Mesodermal cell (in vitro differentiated cells): ENCODE measurements around the gene FBXL16.

ENCODE experiments used
- H3K27ac ChIP-seq: 2 replicates; pipeline ENCODE4 v1.7.0; 2013; ENCODE audit warnings: mild to moderate bottlenecking, low read depth, low read length, moderate library complexity; ENCODE audit not compliant: severe bottlenecking
- H3K36me3 ChIP-seq: 2 replicates; pipeline ENCODE4 v1.7.1; 2013; ENCODE audit warnings: mild to moderate bottlenecking, low read length, moderate library complexity; ENCODE audit not compliant: control insufficient read depth, insufficient read depth
- H3K4me1 ChIP-seq: one replicate; pipeline ENCODE4 v1.7.1; 2013; ENCODE audit warnings: mild to moderate bottlenecking, low read length; ENCODE audit not compliant: insufficient read depth, control insufficient read depth, poor library complexity, severe bottlenecking
- H3K4me3 ChIP-seq: 2 replicates; pipeline ENCODE4 v1.7.0; 2013; ENCODE audit warnings: low read length, control low read depth, mild to moderate bottlenecking; ENCODE audit not compliant: insufficient read depth, poor library complexity, severe bottlenecking; ENCODE audit errors: extremely low read depth
- H3K9me3 ChIP-seq: 2 replicates; pipeline ENCODE4 v1.7.1; 2013; ENCODE audit warnings: mild to moderate bottlenecking, low read length, moderate library complexity; ENCODE audit not compliant: control insufficient read depth
- WGBS, 2 experiments: methylation state at CpG; one replicate each; pipeline ENCODE4 v1.1.5; 2013; ENCODE audit warnings: missing lambda C conversion rate in 2 of 2; ENCODE audit not compliant: insufficient coverage in 2 of 2; 5-methylcytosine and 5-hydroxymethylcytosine counted together

Gene FBXL16

DNA sequence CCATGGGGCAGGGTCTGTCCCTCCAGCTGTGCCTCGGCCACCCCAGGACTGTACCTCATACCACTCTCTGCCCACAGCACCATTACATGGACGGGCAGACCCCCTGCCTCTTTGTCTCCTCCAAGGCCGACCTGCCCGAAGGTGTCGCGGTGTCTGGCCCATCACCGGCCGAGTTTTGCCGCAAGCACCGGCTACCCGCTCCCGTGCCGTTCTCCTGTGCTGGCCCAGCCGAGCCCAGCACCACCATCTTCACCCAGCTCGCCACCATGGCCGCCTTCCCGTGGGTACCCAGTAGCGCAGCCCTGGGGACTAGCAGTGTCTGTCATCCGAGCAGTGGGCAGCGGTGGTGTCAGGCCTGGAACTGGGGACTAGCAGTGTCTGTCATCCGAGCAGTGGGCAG, 32.8 kb downstream of the FBXL16 start:
- peaks cover 49% of the 10 kb centered on the region for H3K36me3 ChIP-seq
- H3K4me1 ChIP-seq, result peaks cover 17% of the 10 kb centered on the region
- no peak overlapping the region for H3K27ac ChIP-seq
- H3K9me3 ChIP-seq, result no peaks in the 10 kb centered on the region
- WGBS, 2 experiments, result 98 to 100% methylated on average over 20 to 21 of the region's 21 CpGs
- H3K4me3 ChIP-seq, result no peak overlapping the region

DNA sequence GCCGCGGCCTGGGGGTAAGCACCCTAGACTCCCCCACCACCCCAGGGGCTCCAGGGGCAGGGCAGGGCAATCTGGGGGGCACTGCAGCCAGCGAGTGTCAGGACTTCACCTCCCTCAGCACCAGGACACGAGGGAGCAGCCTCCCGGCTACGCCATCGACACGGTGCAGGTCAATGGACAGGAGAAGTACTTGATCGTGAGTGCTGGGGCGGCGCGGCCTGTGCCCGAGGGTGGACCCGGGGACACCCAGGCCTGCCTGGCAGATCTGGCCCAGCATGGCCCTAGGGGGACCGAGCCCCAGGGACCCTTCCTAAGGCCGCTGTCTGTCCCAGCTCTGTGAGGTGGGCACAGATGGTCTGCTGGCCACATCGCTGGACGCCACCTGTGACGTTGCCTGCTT, 33.2 kb downstream of the FBXL16 start:
- Histone ChIP-seq H3K4me1 (peaks cover 17% of the 10 kb centered on the region), H3K4me3 (no peak overlapping the region), H3K9me3 (no peaks in the 10 kb centered on the region), H3K27ac (no peak overlapping the region), H3K36me3 (peaks cover 49% of the 10 kb centered on the region)
- 97 to 98% methylated on average over 17 to 19 of the region's 19 CpGs for WGBS, 2 experiments

DNA sequence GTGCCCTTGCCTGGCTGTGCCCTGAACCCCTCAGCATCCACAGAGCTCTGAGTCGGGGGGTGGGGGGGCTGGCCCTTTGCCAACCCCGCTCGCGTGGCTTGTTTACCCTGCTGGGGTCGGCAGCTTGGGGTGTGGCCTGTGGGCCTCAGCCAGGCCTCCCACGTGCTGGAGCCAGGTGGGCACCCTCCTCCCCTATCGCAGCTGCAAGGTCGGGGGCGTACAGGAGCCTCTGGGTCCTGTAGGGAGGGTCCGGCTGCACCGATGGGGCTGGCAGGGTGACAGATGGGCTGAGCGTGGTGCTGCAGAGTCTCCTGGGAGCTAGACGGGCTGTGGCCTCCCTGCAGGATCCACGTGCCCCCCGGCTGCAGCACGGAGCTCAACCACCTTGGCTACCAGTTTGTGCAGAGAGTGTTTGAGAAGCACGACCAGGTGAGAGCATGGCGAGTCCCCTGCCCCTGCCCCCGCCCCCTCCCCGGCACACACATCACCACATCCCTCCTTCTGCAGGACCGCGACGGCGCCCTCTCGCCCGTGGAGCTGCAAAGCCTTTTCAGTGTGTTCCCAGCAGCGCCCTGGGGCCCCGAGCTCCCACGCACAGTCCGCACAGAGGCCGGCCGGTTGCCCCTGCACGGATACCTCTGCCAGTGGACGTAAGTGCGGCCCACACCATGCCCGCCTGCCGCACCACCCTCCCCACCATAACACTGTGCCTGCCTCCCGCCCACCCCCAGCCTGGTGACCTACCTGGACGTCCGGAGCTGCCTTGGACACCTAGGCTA, 34.1 kb downstream of the FBXL16 start:
- Histone ChIP-seq H3K4me3 (no peak overlapping the region), H3K9me3 (no peaks in the 10 kb centered on the region), H3K36me3 (peaks cover 49% of the 10 kb centered on the region), H3K27ac (no peak overlapping the region), H3K4me1 (peaks cover 17% of the 10 kb centered on the region)
- WGBS, 2 experiments, result 93 to 99% methylated on average over 30 to 34 of the region's 40 CpGs

DNA sequence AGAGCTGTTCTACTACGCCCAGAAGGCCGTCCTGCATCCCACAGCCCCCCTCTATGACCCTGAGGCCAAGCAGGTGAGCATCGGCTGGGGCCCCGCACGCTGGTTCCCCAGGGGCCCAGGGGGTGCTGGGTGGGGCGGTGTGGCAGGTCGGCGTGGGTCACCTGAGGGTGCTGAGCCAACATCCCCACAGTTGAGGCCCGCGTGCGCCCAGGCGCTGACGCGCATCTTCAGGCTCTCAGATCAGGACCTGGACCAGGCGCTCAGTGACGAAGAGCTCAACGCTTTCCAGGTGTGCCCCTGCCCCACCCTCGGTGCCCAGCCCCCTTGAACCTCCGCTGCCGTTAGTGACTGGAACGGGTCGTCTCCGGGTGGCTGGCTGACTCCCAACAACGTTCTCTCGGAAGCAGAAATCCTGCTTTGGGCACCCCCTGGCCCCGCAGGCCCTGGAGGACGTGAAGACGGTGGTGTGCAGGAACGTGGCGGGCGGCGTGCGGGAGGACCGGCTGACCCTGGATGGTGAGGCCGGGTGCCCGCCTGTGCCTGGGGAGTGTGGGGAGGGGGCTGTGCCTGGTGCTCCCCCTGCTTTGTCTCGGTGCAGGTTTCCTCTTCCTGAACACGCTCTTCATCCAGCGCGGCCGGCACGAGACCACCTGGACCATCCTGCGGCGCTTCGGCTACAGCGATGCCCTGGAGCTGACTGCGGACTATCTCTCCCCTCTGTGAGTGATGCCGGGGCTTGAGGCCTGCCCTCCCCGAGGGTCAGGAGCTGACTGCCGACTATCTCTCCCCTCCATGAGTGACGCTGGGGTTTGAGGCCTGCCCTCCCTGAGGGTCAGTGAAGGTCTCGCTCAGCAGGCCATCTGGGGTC, 34.9 kb downstream of the FBXL16 start:
- WGBS, 2 experiments, result 97 to 98% methylated on average over 41 to 51 of the region's 52 CpGs
- H3K4me1 ChIP-seq, result peaks cover 17% of the 10 kb centered on the region
- H3K9me3 ChIP-seq, result no peaks in the 10 kb centered on the region
- no peak overlapping the region for H3K4me3 ChIP-seq
- no peak overlapping the region for H3K27ac ChIP-seq
- H3K36me3 ChIP-seq, result peaks cover 49% of the 10 kb centered on the region

- WGBS, 2 experiments, result 96 to 99% methylated on average over 11 to 12 of the region's 13 CpGs
- Histone ChIP-seq H3K4me1 (peaks cover 9% of the 10 kb centered on the region), H3K36me3 (peaks cover 49% of the 10 kb centered on the region), H3K9me3 (no peaks in the 10 kb centered on the region), H3K4me3 (no peak overlapping the region), H3K27ac (no peak overlapping the region)
Observed at GRCh38 chr16:669666-670065, 35.9 kb downstream of the FBXL16 start.

GRCh38 chr16:668519-669171, 37.0 kb downstream of the FBXL16 start:
- 16% methylated on average over 47 to 50 of the region's 50 CpGs for WGBS, 2 experiments
- H3K9me3 ChIP-seq, result no peaks in the 10 kb centered on the region
- H3K27ac ChIP-seq, result no peak overlapping the region

DNA sequence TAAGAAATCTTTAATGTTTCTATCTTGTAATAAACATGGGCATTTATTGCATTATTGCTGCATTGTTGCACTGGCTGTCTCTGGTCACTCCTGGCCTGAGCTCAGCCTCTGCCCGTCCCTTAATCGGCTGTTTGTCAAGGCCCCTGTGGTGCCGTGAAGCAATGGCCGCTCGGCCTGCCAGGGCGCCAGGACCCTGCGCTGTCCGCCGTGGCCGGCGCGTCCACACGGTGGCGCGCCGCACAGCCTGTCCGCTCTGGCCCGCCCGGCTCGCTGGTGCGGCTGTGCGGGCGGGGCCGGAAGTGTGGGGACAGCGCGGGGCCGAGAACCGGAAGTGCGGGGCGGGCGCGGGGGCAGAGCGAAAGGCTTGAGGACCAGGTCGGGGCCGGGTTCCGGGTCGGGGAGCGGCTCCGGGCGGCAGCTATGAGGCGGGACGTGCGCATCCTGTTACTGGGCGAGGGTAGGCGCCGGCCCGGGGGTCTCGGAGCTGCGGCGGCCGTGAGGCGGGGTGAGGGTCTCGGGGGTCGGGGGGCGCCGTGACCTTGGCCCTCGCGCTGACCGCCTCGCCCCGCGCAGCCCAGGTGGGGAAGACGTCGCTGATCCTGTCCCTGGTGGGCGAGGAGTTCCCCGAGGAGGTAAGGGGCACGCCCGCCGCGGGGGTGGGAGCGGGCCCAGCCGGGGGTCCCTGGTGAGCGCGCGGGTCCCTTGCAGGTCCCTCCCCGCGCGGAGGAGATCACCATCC, 37.7 kb downstream of the FBXL16 start, which contains the start of gene RHOT2:
RHOT2 (plus strand) TSS at position 353 of the 739 bp plus-strand sequence; CDS start at position 421, 68 bp downstream.
- Histone ChIP-seq H3K9me3 (no peaks in the 10 kb centered on the region), H3K4me3 (peak within 1 kb of the TSS; percentile 80), H3K27ac (no peak within 1 kb of the TSS), H3K36me3 (peaks cover 36% of the 10 kb centered on the region), H3K4me1 (peaks cover 7% of the 10 kb centered on the region)
- 0 to 2% methylated on average over 43 to 66 of the region's 78 CpGs for WGBS, 2 experiments

More at GRCh38 chr16:668519-669171, 37.0 kb downstream of the FBXL16 start:
- H3K36me3 ChIP-seq, result peaks cover 43% of the 10 kb centered on the region
- H3K4me1 ChIP-seq, result peaks cover 7% of the 10 kb centered on the region
- H3K4me3 ChIP-seq, result peak overlapping the region; percentile 80

- peaks cover 7% of the 10 kb centered on the region for H3K4me1 ChIP-seq
- H3K36me3 ChIP-seq, result peaks cover 35% of the 10 kb centered on the region
- H3K9me3 ChIP-seq, result no peaks in the 10 kb centered on the region
- H3K27ac ChIP-seq, result no peak overlapping the region
- WGBS, 2 experiments, result 91 to 94% methylated on average over 20 to 21 of the region's 22 CpGs
- H3K4me3 ChIP-seq, result no peak overlapping the region
Observed at GRCh38 chr16:667113-667779, 38.4 kb downstream of the FBXL16 start.

- H3K36me3 ChIP-seq, result peaks cover 29% of the 10 kb centered on the region
- no peak overlapping the region for H3K27ac ChIP-seq
- H3K4me3 ChIP-seq, result no peak overlapping the region
- WGBS, 2 experiments, result 89 to 90% methylated on average over 13 of the region's 13 CpGs
- peaks cover 7% of the 10 kb centered on the region for H3K4me1 ChIP-seq
- no peaks in the 10 kb centered on the region for H3K9me3 ChIP-seq
Observed at GRCh38 chr16:666572-666971, 39.0 kb downstream of the FBXL16 start.
